Fibroblast of lung (primary cell): Measurements from ENCODE around the gene GNGT1. TPM values are rescaled to one million over a fixed set of nuclear protein-coding genes. Genes with fewer than 3 reads are reported as not detected.

Experiments used
- DNase-seq, 2 donors: peaks; one replicate each; pipeline versions ENCODE4 v3.0.0 to v3.0.0-alpha.2; 2010; ENCODE audit warnings: low read depth in 2 of 2
- H2AFZ ChIP-seq: 2 replicates; pipeline ENCODE4 v1.5.1; 2012; ENCODE audit warnings: low read length, control low read depth, inconsistent platforms
- H3K27ac ChIP-seq: 2 replicates; pipeline ENCODE4 v1.5.1; 2011; ENCODE audit warnings: low read length, control low read depth; ENCODE audit not compliant: insufficient read depth
- H3K27me3 ChIP-seq: 2 replicates; pipeline ENCODE4 v1.5.1; 2011; ENCODE audit warnings: mild to moderate bottlenecking, low read length; ENCODE audit not compliant: control insufficient read depth, insufficient read depth
- H3K36me3 ChIP-seq: 2 replicates; pipeline ENCODE4 v1.5.1; 2011; ENCODE audit warnings: low read length; ENCODE audit not compliant: control insufficient read depth, insufficient read depth
- H3K4me1 ChIP-seq: 2 replicates; pipeline ENCODE4 v1.5.1; 2011; ENCODE audit warnings: low read length; ENCODE audit not compliant: control insufficient read depth, insufficient read depth; ENCODE audit errors: extremely low read depth
- H3K4me2 ChIP-seq: 2 replicates; pipeline ENCODE4 v1.5.1; 2011; ENCODE audit warnings: low read length, control low read depth; ENCODE audit not compliant: insufficient read depth; ENCODE audit errors: extremely low read depth
- H3K4me3 ChIP-seq, 4 experiments: fragments of 200-600 bp in 1 of 4; sonication (generic) in 1 of 4; replicated peaks in 1 of 4; 2 replicates each; pipeline ENCODE4 v1.5.1; 2011 to 2016; ENCODE audit warnings: low read length in 4 of 4, low read depth in 3 of 4, mild to moderate bottlenecking in 3 of 4, control low read depth in 2 of 4, inconsistent platforms in 1 of 4, mixed read lengths in 1 of 4; ENCODE audit not compliant: insufficient read depth in 1 of 4; ENCODE audit errors: control extremely low read depth in 1 of 4
- H3K79me2 ChIP-seq: 2 replicates; pipeline ENCODE4 v1.5.1; 2012; ENCODE audit warnings: mild to moderate bottlenecking, low read length, inconsistent platforms; ENCODE audit not compliant: control insufficient read depth, insufficient read depth
- H3K9ac ChIP-seq: 2 replicates; pipeline ENCODE4 v1.5.1; 2011; ENCODE audit warnings: mild to moderate bottlenecking, low read length, control low read depth; ENCODE audit not compliant: insufficient read depth
- H3K9me3 ChIP-seq: 2 replicates; pipeline ENCODE4 v1.5.1; 2012; ENCODE audit warnings: low read depth, low read length; ENCODE audit not compliant: control insufficient read depth, insufficient read depth
- H4K20me1 ChIP-seq: 2 replicates; pipeline ENCODE4 v1.5.1; 2011; ENCODE audit warnings: low read length; ENCODE audit not compliant: control insufficient read depth, insufficient read depth; ENCODE audit errors: extremely low read depth
- EZH2 ChIP-seq: IDR thresholded peaks from 2 replicates; pipeline ENCODE4 v1.5.1; 2012; ENCODE audit warnings: low read length, control low read depth, mild to moderate bottlenecking; ENCODE audit errors: missing control alignments
- polyA plus RNA-seq, 2 donors: library from polyadenylated mRNA; depleted of rRNA in 1 of 2; stranded (reverse) in 1 of 2; unstranded in 1 of 2; fragments of >200 nt; gene quantifications; 2 replicates each; pipeline ENCODE4 v1.2.1, GENCODE V29; 2011 to 2012; ENCODE audit warnings: missing spikeins in 1 of 2
- total RNA-seq: library from RNA; depleted of rRNA; stranded (reverse); fragments of >200 nt; gene quantifications from 2 replicates; pipeline ENCODE4 v1.2.1, GENCODE V29; 2014
- TF ChIP-seq, protein P1 (sequence below), 2 donors: IDR thresholded peaks in 1 of 2; conservative IDR thresholded peaks in 1 of 2; 1 replicate in 1 of 2; 2 replicates in 1 of 2; pipeline ENCODE4 v1.5.1; 2011 to 2012; ENCODE audit warnings: low read length in 2 of 2, control low read depth in 1 of 2, inconsistent platforms in 1 of 2, low read depth in 1 of 2, mild to moderate bottlenecking in 1 of 2

The GNGT1 gene
- total and polyA plus RNA-seq, 2 donors (not counting 1 experiment from before 2014, with no cell fraction given), result not detected

DNA sequence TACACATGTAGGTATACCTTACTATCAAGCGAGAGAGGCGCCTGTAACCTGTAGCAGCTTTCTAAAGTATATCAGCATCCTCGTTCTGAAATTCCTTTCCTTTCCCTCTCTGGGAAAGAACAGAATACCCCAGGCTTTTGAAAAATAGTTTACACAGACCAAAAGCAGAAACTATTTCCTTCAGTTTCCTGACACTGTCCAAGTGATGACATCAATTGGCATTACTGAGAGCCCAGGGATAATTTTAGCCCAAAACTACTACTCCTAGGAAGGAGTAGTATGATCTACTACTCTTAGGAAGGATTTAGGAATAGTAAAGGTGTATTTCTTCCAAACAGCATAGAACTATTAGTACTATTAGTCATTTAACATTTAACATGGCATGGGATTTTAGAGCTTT lies 21.2 kb downstream of the GNGT1 start:
- H3K4me3 ChIP-seq, result no peak overlapping the region
- no peak for DNase-seq

DNA sequence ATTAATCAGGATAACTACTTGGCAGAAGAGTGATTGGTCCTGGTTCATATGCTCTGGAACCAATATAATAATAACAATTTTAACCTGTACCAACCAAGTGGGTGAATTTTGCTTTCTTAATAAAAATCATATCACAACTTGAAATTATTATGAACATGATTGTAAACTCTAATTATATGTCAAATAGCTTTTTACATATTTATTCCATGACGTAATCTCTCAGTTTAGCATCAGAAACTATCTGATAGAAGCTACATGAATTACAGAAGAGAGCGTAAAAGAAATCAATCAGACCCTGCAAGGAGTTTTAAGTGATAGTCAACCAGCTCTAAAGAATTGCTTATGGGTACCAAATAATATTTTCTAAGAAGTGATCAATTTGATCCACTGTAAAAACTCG lies 25.3 kb downstream of the GNGT1 start:
- no peaks in the 10 kb centered on the region for H3K9me3 ChIP-seq
- peaks cover 5% of the 10 kb centered on the region for H3K36me3 ChIP-seq
- no peak overlapping the region for H2AFZ ChIP-seq
- H3K27ac ChIP-seq, result no peak overlapping the region
- no peak overlapping the region for H3K4me2 ChIP-seq
- H4K20me1 ChIP-seq, result no peaks in the 10 kb centered on the region
- H3K9ac ChIP-seq, result no peak overlapping the region
- TF ChIP-seq, protein P1, sequence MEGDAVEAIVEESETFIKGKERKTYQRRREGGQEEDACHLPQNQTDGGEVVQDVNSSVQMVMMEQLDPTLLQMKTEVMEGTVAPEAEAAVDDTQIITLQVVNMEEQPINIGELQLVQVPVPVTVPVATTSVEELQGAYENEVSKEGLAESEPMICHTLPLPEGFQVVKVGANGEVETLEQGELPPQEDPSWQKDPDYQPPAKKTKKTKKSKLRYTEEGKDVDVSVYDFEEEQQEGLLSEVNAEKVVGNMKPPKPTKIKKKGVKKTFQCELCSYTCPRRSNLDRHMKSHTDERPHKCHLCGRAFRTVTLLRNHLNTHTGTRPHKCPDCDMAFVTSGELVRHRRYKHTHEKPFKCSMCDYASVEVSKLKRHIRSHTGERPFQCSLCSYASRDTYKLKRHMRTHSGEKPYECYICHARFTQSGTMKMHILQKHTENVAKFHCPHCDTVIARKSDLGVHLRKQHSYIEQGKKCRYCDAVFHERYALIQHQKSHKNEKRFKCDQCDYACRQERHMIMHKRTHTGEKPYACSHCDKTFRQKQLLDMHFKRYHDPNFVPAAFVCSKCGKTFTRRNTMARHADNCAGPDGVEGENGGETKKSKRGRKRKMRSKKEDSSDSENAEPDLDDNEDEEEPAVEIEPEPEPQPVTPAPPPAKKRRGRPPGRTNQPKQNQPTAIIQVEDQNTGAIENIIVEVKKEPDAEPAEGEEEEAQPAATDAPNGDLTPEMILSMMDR (conservative IDR thresholded peaks at IDR 0.05 in 1 of 2, IDR thresholded peaks at IDR 0.05 in 1 of 2; ENCODE audit: low read depth in 1 of 2, low read length in 2 of 2), result no peak
- TF ChIP-seq EZH2, result no peak
- H3K79me2 ChIP-seq, result no peaks in the 10 kb centered on the region
- DNase-seq, result no peak
- H3K4me3 ChIP-seq, result no peak overlapping the region
- H3K27me3 ChIP-seq, result no peaks in the 10 kb centered on the region
- no peaks in the 10 kb centered on the region for H3K4me1 ChIP-seq

More for the DNA sequence above, 21.2 kb downstream of the GNGT1 start:
- TF ChIP-seq EZH2, result no peak
- TF ChIP-seq, protein P1 (conservative IDR thresholded peaks at IDR 0.05 in 1 of 2, IDR thresholded peaks at IDR 0.05 in 1 of 2; ENCODE audit: low read depth in 1 of 2, low read length in 2 of 2), result no peak
- H3K4me1 ChIP-seq, result no peaks in the 10 kb centered on the region
- no peak overlapping the region for H3K4me2 ChIP-seq
- H3K27ac ChIP-seq, result no peak overlapping the region
- H2AFZ ChIP-seq, result no peak overlapping the region
- H3K27me3 ChIP-seq, result no peaks in the 10 kb centered on the region
- H3K79me2 ChIP-seq, result peaks cover 25% of the 10 kb centered on the region
- no peaks in the 10 kb centered on the region for H3K9me3 ChIP-seq
- H3K9ac ChIP-seq, result no peak overlapping the region
- H4K20me1 ChIP-seq, result no peaks in the 10 kb centered on the region
- H3K36me3 ChIP-seq, result peaks cover 8% of the 10 kb centered on the region

DNA sequence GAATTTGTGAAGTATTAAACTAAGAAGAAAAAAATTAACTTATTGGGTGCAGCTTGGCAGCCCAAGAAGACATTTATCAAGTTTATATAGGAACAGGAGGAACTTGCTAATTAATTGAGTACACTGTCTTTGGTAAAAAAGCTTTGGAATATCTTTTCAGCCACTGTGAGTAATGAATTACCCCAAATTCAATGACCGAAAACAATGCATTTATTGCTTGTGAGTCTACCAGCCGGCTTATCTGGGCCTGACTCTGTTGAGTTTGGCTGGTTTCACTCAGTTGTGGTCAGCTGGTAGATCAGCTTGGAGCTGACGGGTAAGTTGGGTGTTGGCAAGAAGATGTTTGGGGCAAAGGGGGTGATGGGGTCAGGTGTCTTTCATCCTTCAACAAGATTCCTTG lies 26.8 kb downstream of the GNGT1 start:
- no peak for TF ChIP-seq EZH2
- TF ChIP-seq, protein P1 (conservative IDR thresholded peaks at IDR 0.05 in 1 of 2, IDR thresholded peaks at IDR 0.05 in 1 of 2; ENCODE audit: low read depth in 1 of 2, low read length in 2 of 2), result no peak
- peak in 1 of 2 donors; percentile 82 for DNase-seq
- Histone ChIP-seq H3K4me2 (no peak overlapping the region), H3K4me3 (no peak overlapping the region), H3K79me2 (no peaks in the 10 kb centered on the region), H2AFZ (no peak overlapping the region), H3K4me1 (no peaks in the 10 kb centered on the region), H3K9me3 (no peaks in the 10 kb centered on the region), H3K27me3 (no peaks in the 10 kb centered on the region), H3K9ac (no peak overlapping the region), H3K27ac (no peak overlapping the region), H4K20me1 (no peaks in the 10 kb centered on the region), H3K36me3 (no peaks in the 10 kb centered on the region)
